Heart left ventricle (tissue), 16 donors: ENCODE data around the gene DMD. TPM values are rescaled to one million over a fixed set of nuclear protein-coding genes. Genes with fewer than 3 reads are reported as not detected.

Experiments used
- ATAC-seq, 4 donors: fragments of 200-7000 bp; cut with Tn5 transposase; one replicate each; pipeline ENCODE4 v1.9.1; 2020 to 2022; ENCODE audit warnings: moderate library complexity in 4 of 4, mild to moderate bottlenecking in 3 of 4, moderate number of reproducible peaks in 1 of 4
- DNase-seq, 5 donors: peaks; one replicate each; pipeline ENCODE4 v3.0.0-alpha.2; 2020
- H3K27ac ChIP-seq, 12 donors: fragments of 200-600 bp; sonication (generic) in 4 of 12; one replicate each; pipeline versions ENCODE4 v1.5.0 to v1.8.0; 2016 to 2022; ENCODE audit warnings: mild to moderate bottlenecking in 2 of 12
- H3K27me3 ChIP-seq, 9 donors: fragments of 200-600 bp; sonication (generic) in 2 of 9; one replicate each; pipeline versions ENCODE4 v1.5.1 to v1.8.0; 2016 to 2022; ENCODE audit warnings: mild to moderate bottlenecking in 3 of 9
- H3K36me3 ChIP-seq, 9 donors: fragments of 200-600 bp; sonication (generic) in 2 of 9; one replicate each; pipeline versions ENCODE4 v1.5.0 to v1.8.0; 2018 to 2022; ENCODE audit warnings: mild to moderate bottlenecking in 2 of 9
- H3K4me1 ChIP-seq, 12 donors: fragments of 200-600 bp; sonication (generic) in 4 of 12; one replicate each; pipeline versions ENCODE4 v1.5.0 to v1.8.0; 2016 to 2022; ENCODE audit warnings: mild to moderate bottlenecking in 3 of 12
- H3K4me3 ChIP-seq, 12 donors: fragments of 200-600 bp; sonication (generic) in 4 of 12; one replicate each; pipeline versions ENCODE4 v1.5.0 to v1.8.0; 2017 to 2022; ENCODE audit warnings: mild to moderate bottlenecking in 9 of 12, moderate library complexity in 4 of 12
- H3K9me3 ChIP-seq, 12 donors: fragments of 200-600 bp; sonication (generic) in 4 of 12; one replicate each; pipeline versions ENCODE4 v1.5.0 to v1.8.0; 2016 to 2022; ENCODE audit warnings: mild to moderate bottlenecking in 1 of 12
- POLR2A ChIP-seq, 2 donors: fragments of 450-650 bp; IDR thresholded peaks; one replicate each; pipeline ENCODE4 v1.6.1; 2017; ENCODE audit warnings: antibody characterized with exemption in 2 of 2, mild to moderate bottlenecking in 2 of 2, moderate library complexity in 2 of 2
- WGBS, 4 donors: extraction: QIAGEN DNeasy Blood & Tissue Kit in 2 of 4; methylation state at CpG; one replicate each; pipeline versions ENCODE4 v1.1.5 to v1.1.7; 2013 to 2018; 5-methylcytosine and 5-hydroxymethylcytosine counted together
- intact Hi-C, 10 donors: fragments of 100-400 bp; cut with DNase I; formaldehyde crosslinking; loops; one replicate each; pipeline versions ENCODE4 v1.11.1 to v1.14.2; 2022
- polyA plus RNA-seq, 2 donors: library from polyadenylated mRNA; stranded (reverse); fragments of 200-250 nt; gene quantifications; one replicate each; pipeline ENCODE4 v1.2.3, GENCODE V29; 2013
- total RNA-seq, 9 donors: library from RNA; depleted of rRNA in 2 of 9; stranded (reverse); fragments of >200 nt in 2 of 9; fragmentation: NEBNext Ultra II Directional in 3 of 9; extraction: Animal tissue kit (Norgen Biotek cat#: 25700) in 3 of 9; gene quantifications; one replicate each; pipeline versions ENCODE4 v1.1.0 to v1.2.4, GENCODE V29; 2016 to 2023
- TF ChIP-seq, protein P1 (sequence below), 12 donors: fragments of 200-600 bp; sonication (generic) in 4 of 12; IDR thresholded peaks; one replicate each; pipeline versions ENCODE4 v1.5.0 to v1.8.0; 2018 to 2022; ENCODE audit warnings: antibody characterized with exemption in 12 of 12, mild to moderate bottlenecking in 5 of 12
- donor health status: ischemic (EF 13 %, LVEDD 7.1; RV severe dilation, severe dysfunction).
- donor health status: healthy with polysubstance abuse.
- donor health status: DM: no; HTN: yes; CAD: no.
- donor health status: DM: no; HTN: no; CAD: no.
- donor health status: ischemic (EF 25% LVEDD 6.9; RV normal size, moderate dysfunction).
- donor health status: ischemic (EF 25% LVEDD 5.7; RV mildly dilated, moderate dysfunction).
- donor health status: healthy.
- donor health status: DM: yes; HTN: yes; CAD: no.
- donor health status: ischemic (EF 35%, LVEDD 5.7; RV mildly dilated, moderate dysfunction).
- donor health status: nonischemic (EF 11% LVEDD 7.7; RV severe dilation, severe dysfunction).
- donor health status: DM: yes; HTN: yes; CAD: no.
- donor health status: PGD.
- donor health status: ischemic (EF 29% LVEDD 5.4; RV normal size, mild dysfunction).
- donor health status: nonischemic (EF 23%, LVEDD 6.1; RV moderate dilation, normal function).

Gene DMD
- total and polyA plus RNA-seq, 11 donors = 34.7 to 236 (median 162) TPM

DNA sequence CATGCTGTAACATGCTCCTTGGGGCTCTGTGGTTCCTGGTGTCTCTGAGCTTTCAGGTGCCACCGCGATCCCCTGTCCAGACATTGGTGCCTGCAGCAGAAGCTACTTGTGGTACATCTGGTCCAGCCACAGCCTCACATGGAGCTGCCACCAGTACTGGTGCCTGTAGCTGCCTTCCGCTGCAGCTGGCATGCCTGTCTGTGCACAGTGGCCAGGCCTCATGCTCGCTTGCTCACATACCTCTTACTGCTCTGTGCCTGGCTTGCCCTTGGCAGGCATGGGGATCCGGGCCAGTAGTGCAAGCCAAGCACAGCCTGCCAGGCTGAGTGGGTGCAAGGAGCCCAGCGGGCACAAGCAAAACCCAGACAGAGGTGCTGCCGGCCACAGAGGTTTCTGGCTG lies 618.6 kb downstream of the DMD start:
- H3K4me1 ChIP-seq = no peaks in the 10 kb centered on the region
- intact Hi-C loops = no loop called here
- peak; percentile 20 to 80 (median 76) for ATAC-seq
- H3K4me3 ChIP-seq = no peak overlapping the region
- TF ChIP-seq, protein P1, sequence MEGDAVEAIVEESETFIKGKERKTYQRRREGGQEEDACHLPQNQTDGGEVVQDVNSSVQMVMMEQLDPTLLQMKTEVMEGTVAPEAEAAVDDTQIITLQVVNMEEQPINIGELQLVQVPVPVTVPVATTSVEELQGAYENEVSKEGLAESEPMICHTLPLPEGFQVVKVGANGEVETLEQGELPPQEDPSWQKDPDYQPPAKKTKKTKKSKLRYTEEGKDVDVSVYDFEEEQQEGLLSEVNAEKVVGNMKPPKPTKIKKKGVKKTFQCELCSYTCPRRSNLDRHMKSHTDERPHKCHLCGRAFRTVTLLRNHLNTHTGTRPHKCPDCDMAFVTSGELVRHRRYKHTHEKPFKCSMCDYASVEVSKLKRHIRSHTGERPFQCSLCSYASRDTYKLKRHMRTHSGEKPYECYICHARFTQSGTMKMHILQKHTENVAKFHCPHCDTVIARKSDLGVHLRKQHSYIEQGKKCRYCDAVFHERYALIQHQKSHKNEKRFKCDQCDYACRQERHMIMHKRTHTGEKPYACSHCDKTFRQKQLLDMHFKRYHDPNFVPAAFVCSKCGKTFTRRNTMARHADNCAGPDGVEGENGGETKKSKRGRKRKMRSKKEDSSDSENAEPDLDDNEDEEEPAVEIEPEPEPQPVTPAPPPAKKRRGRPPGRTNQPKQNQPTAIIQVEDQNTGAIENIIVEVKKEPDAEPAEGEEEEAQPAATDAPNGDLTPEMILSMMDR (IDR thresholded peaks at IDR 0.05) = no peak
- TF ChIP-seq POLR2A (IDR thresholded peaks at IDR 0.05) = no peak
- no peaks in the 10 kb centered on the region for H3K27me3 ChIP-seq
- DNase-seq = peak in 1 of 5 donors; percentile 28
- H3K9me3 ChIP-seq = peaks cover 0 to 11% (median 0%) of the 10 kb centered on the region in 12 donors
- no peak overlapping the region for H3K27ac ChIP-seq
- WGBS, 4 donors = 50 to 89% (median 76%) methylated on average over 3 to 7 of the region's 7 CpGs
- H3K36me3 ChIP-seq = peaks cover 0 to 5% (median 0%) of the 10 kb centered on the region in 9 donors

DNA sequence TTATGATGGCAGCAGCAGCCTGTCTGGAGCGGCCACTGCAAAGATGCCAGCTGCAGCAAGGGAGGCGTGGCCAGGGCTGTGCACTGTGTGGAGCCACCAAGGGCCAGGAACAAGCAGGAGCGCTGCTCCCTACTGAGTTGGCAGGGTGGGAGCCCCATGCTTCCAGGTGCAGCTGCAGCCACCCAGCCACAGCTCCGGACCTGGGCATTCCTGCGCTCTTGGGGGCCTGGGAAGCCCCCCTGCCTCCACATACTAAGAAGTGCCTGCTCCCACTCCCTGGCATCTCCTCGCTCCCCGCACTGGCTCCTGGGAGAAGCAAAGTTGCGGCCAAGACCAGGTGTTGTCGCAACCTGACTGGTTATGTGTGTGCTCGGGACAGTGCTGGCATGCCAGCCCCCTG lies 619.8 kb downstream of the DMD start:
- 79 to 93% (median 85%) methylated on average over 10 of the region's 10 CpGs for WGBS, 4 donors
- intact Hi-C loops = no loop called here
- H3K9me3 ChIP-seq = peaks cover 0 to 11% (median 0%) of the 10 kb centered on the region in 12 donors
- H3K4me1 ChIP-seq = no peaks in the 10 kb centered on the region
- peak in 1 of 4 donors; percentile 45 for ATAC-seq
- H3K4me3 ChIP-seq = no peak overlapping the region
- H3K36me3 ChIP-seq = peaks cover 0 to 5% (median 0%) of the 10 kb centered on the region in 9 donors
- no peak overlapping the region for H3K27ac ChIP-seq
- DNase-seq = peak in 1 of 5 donors; percentile 28
- TF ChIP-seq POLR2A (IDR thresholded peaks at IDR 0.05) = no peak
- TF ChIP-seq, protein P1 (IDR thresholded peaks at IDR 0.05) = no peak
- H3K27me3 ChIP-seq = no peaks in the 10 kb centered on the region

DNA sequence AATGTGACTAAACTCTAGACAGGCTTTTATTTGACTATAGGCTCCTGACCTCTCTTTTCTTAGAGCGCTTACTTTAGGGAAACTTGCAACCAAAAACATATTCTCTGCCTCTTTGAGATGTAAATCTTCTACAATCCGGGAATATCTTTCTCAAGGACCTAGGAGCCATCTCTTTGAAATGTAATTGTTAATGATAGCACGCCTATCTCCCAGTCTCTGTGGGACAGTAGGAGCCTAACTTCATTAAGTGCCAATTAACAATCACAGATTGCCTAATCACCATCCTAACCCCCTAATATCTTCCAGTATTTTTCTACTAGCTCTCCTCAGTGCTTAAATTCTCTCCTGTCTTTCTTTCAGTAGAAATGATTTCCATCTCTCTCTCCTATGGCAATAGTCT lies 628.6 kb downstream of the DMD start:
- 41 to 62% (median 50%) methylated on average over 3 of the region's 3 CpGs for WGBS, 4 donors
- Histone ChIP-seq H3K27ac (no peak overlapping the region), H3K27me3 (no peaks in the 10 kb centered on the region), H3K9me3 (no peaks in the 10 kb centered on the region), H3K4me1 (no peaks in the 10 kb centered on the region), H3K36me3 (no peaks in the 10 kb centered on the region), H3K4me3 (no peak overlapping the region)
- DNase-seq = no peak
- ATAC-seq = no peak
- TF ChIP-seq, protein P1 (IDR thresholded peaks at IDR 0.05) = no peak
- no peak for TF ChIP-seq POLR2A (IDR thresholded peaks at IDR 0.05)
- intact Hi-C loops = no loop called here

DNA sequence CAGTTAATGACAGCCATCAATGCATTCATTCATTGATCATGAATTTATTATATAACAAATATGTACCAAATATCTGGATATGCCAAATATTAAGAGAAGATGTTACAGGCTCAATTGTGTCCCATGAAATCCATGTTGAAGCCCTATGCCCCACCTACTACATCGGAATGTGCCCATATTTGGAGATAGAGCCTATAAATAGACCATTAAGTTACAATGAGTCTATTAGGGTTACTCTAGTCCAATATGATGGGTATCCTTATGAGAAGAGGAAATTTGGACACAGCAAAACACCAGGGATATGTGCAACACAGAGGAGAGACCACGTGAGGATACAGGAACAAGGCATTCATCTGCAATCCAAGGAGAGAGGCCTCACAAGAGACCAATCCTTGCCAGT lies 634.5 kb downstream of the DMD start:
- 66 to 84% (median 76%) methylated on average over 2 of the region's 2 CpGs for WGBS, 4 donors
- intact Hi-C loops = no loop called here

More for the DNA sequence above, 634.5 kb downstream of the DMD start:
- Histone ChIP-seq H3K36me3 (peaks cover 0 to 8% (median 0%) of the 10 kb centered on the region in 9 donors), H3K27me3 (no peaks in the 10 kb centered on the region), H3K4me1 (no peaks in the 10 kb centered on the region), H3K9me3 (no peaks in the 10 kb centered on the region), H3K4me3 (no peak overlapping the region), H3K27ac (no peak overlapping the region)
- DNase-seq (no peak), ATAC-seq (no peak)
- no peak for TF ChIP-seq POLR2A (IDR thresholded peaks at IDR 0.05)
- TF ChIP-seq, protein P1 (IDR thresholded peaks at IDR 0.05) = no peak
